Smooth muscle cell (in vitro differentiated cells): ENCODE results near the gene ZNF470. TPM values are rescaled to one million over a fixed set of nuclear protein-coding genes. Genes with fewer than 3 reads are reported as not detected.

Source experiments
- DNase-seq: peaks from one replicate; lab custom pipeline; 2025; ENCODE audit not compliant: unreplicated experiment; lab: John Stamatoyannopoulos, UW
- H2AFZ ChIP-seq: fragments of 200-600 bp; sonication (generic); 2 replicates; pipeline ENCODE4 v1.6.0; 2016; ENCODE audit warnings: antibody characterized with exemption, low read depth, mild to moderate bottlenecking
- H3F3A ChIP-seq: fragments of 200-600 bp; sonication (generic); 2 replicates; pipeline ENCODE4 v1.6.0; 2017; ENCODE audit warnings: antibody characterized with exemption, low read depth
- H3K27ac ChIP-seq: fragments of 200-600 bp; sonication (generic); 2 replicates; pipeline ENCODE4 v1.5.1; 2016; ENCODE audit warnings: low read depth, mild to moderate bottlenecking
- H3K27me3 ChIP-seq: fragments of 200-600 bp; sonication (generic); 2 replicates; pipeline ENCODE4 v1.6.1; 2016; ENCODE audit warnings: low read depth, mild to moderate bottlenecking
- H3K36me3 ChIP-seq: fragments of 200-600 bp; sonication (generic); 2 replicates; pipeline ENCODE4 v1.5.1; 2016; ENCODE audit warnings: low read depth
- H3K4me1 ChIP-seq: fragments of 200-600 bp; sonication (generic); 2 replicates; pipeline ENCODE4 v1.5.1; 2016; ENCODE audit warnings: low read depth
- H3K4me2 ChIP-seq: fragments of 200-600 bp; sonication (generic); 2 replicates; pipeline ENCODE4 v1.6.0; 2016; ENCODE audit warnings: mild to moderate bottlenecking
- H3K4me3 ChIP-seq: fragments of 200-600 bp; sonication (generic); 2 replicates; pipeline ENCODE4 v1.5.1; 2016; ENCODE audit warnings: mild to moderate bottlenecking
- H3K79me2 ChIP-seq: fragments of 200-600 bp; sonication (generic); 2 replicates; pipeline ENCODE4 v1.6.0; 2016; ENCODE audit warnings: low read depth, mild to moderate bottlenecking
- H3K9ac ChIP-seq: fragments of 200-600 bp; sonication (generic); 2 replicates; pipeline ENCODE4 v1.6.0; 2016; ENCODE audit warnings: low read depth
- H3K9me3 ChIP-seq: fragments of 200-600 bp; sonication (generic); replicated peaks from 2 replicates; pipeline ENCODE4 v1.5.1; 2016; ENCODE audit warnings: low read depth
- H4K20me1 ChIP-seq: fragments of 200-600 bp; sonication (generic); 2 replicates; pipeline ENCODE4 v1.6.0; 2016; ENCODE audit warnings: low read depth
- CTCF ChIP-seq: fragments of 200-600 bp; sonication (generic); IDR thresholded peaks from 2 replicates; pipeline ENCODE4 v1.5.1; 2017; ENCODE audit warnings: borderline replicate concordance, mild to moderate bottlenecking, antibody characterized with exemption; ENCODE audit not compliant: insufficient read depth, poor library complexity, severe bottlenecking
- WGBS: methylation state at CpG from one replicate; pipeline ENCODE4 v1.1.7; 2016; ENCODE audit warnings: low lambda C conversion rate; 5-methylcytosine and 5-hydroxymethylcytosine counted together
- polyA plus RNA-seq: library from polyadenylated mRNA; unstranded; fragments of >200 nt; fragmentation: Nextera tagmentation; extraction: Ambion mirVana; gene quantifications from 2 replicates; pipeline ENCODE4 v1.2.1, GENCODE V29; 2016
- total RNA-seq: library from RNA; depleted of rRNA; stranded (reverse); fragments of >200 nt; gene quantifications from 2 replicates; pipeline ENCODE4 v1.2.3, GENCODE V29; 2014

ZNF470 gene
- total and polyA plus RNA-seq, 2 experiments from 2014 or later = 1.4 to 2.5 TPM

DNA sequence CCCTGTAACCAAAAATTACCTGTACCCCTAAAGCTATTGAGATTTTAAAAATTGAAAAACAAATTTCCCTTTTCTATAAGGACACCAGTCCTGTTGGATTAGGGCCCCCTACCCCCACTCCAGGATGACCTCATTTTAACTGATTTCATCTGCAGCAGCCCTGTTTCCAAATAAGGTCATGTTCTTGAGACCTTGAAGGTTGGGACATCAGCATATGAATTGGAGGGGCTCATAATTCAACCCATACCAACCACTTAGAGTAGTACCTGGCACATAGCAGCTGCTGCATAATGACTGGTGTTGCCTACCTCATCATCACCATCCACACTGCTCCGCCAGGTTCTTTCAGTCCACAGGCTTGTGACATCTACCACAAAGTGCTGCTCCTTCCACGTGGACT, 45.5 kb downstream of the ZNF470 start:
- Histone ChIP-seq H3K4me3 (no peak overlapping the region), H3K4me1 (no peaks in the 10 kb centered on the region), H3K79me2 (peaks cover 78% of the 10 kb centered on the region), H4K20me1 (no peaks in the 10 kb centered on the region), H3K9me3 (peaks cover 19% of the 10 kb centered on the region), H3K9ac (no peak overlapping the region), H3K27ac (no peak overlapping the region), H3K36me3 (peaks cover 45% of the 10 kb centered on the region), H2AFZ (no peak overlapping the region), H3F3A (no peaks in the 10 kb centered on the region), H3K27me3 (no peaks in the 10 kb centered on the region), H3K4me2 (no peak overlapping the region)
- DNase-seq = no peak
- WGBS = 90% methylated on average over 2 of the region's 2 CpGs
- TF ChIP-seq CTCF = no peak

- DNase-seq = no peak
- Histone ChIP-seq H3K27me3 (no peaks in the 10 kb centered on the region), H4K20me1 (no peaks in the 10 kb centered on the region), H3K4me1 (no peaks in the 10 kb centered on the region), H3K27ac (no peak overlapping the region), H3K9ac (no peak overlapping the region), H3F3A (no peaks in the 10 kb centered on the region), H3K79me2 (peaks cover 75% of the 10 kb centered on the region), H3K4me2 (no peak overlapping the region), H3K36me3 (peaks cover 49% of the 10 kb centered on the region), H3K9me3 (peaks cover 19% of the 10 kb centered on the region), H3K4me3 (no peak overlapping the region), H2AFZ (no peak overlapping the region)
- no peak for TF ChIP-seq CTCF
- 98% methylated on average over 5 of the region's 5 CpGs for WGBS
Measured at GRCh38 chr19:56613639-56614038, 46.4 kb downstream of the ZNF470 start.

GRCh38 chr19:56617531-56617930, 50.3 kb downstream of the ZNF470 start:
- no peaks in the 10 kb centered on the region for H3F3A ChIP-seq
- H3K27me3 ChIP-seq = no peaks in the 10 kb centered on the region
- WGBS = 97% methylated on average over 8 of the region's 8 CpGs
- H4K20me1 ChIP-seq = no peaks in the 10 kb centered on the region
- no peak for DNase-seq
- H3K79me2 ChIP-seq = peaks cover 47% of the 10 kb centered on the region
- no peak for TF ChIP-seq CTCF
- H3K36me3 ChIP-seq = peaks cover 44% of the 10 kb centered on the region
- H3K4me2 ChIP-seq = no peak overlapping the region
- H3K9ac ChIP-seq = no peak overlapping the region
- no peak overlapping the region for H3K27ac ChIP-seq
- no peak overlapping the region for H2AFZ ChIP-seq
- H3K4me1 ChIP-seq = no peaks in the 10 kb centered on the region
- no peak overlapping the region for H3K4me3 ChIP-seq
- peaks cover 19% of the 10 kb centered on the region for H3K9me3 ChIP-seq

DNA sequence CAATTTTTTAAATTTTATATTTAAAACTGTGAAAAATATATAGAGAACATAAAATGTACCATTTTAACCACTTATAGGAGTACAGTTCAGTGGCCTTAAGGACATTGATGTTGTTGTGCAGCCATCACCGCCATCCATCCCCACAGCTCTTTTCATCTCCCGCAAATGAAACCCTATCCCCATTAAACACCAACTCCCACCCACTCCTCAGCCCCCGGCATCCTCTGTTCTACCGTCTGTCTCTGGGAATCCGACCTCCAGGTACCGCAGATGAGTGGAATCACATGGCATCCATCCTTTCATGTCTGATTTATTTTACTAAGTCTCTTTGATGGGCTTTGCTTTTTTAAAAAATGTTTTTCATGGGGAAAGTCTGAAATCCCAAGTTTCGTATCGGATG, 51.9 kb downstream of the ZNF470 start:
- no peak for DNase-seq
- no peak overlapping the region for H3K9ac ChIP-seq
- H3K4me2 ChIP-seq = no peak overlapping the region
- H4K20me1 ChIP-seq = no peaks in the 10 kb centered on the region
- no peak overlapping the region for H2AFZ ChIP-seq
- no peaks in the 10 kb centered on the region for H3K4me1 ChIP-seq
- WGBS = 90% methylated on average over 8 of the region's 8 CpGs
- TF ChIP-seq CTCF = no peak
- peaks cover 16% of the 10 kb centered on the region for H3K9me3 ChIP-seq
- H3K27ac ChIP-seq = no peak overlapping the region
- peaks cover 39% of the 10 kb centered on the region for H3K79me2 ChIP-seq
- H3K27me3 ChIP-seq = no peaks in the 10 kb centered on the region
- H3K36me3 ChIP-seq = peaks cover 34% of the 10 kb centered on the region
- H3K4me3 ChIP-seq = no peak overlapping the region
- no peaks in the 10 kb centered on the region for H3F3A ChIP-seq
